Measurements from ENCODE around the gene MCM7.

MCM7 gene

GRCh38 chr7:100065452-100066186 is 35.6 kb downstream of the MCM7 start:
- FAIRE-seq = no peak

DNA sequence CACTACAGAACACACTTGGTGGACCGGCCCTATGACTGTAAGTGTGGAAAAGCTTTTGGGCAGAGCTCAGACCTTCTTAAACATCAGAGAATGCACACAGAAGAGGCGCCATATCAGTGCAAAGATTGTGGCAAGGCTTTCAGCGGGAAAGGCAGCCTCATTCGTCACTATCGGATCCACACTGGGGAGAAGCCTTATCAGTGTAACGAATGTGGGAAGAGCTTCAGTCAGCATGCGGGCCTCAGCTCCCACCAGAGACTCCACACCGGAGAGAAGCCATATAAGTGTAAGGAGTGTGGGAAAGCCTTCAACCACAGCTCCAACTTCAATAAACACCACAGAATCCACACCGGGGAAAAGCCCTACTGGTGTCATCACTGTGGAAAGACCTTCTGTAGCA is 37.0 kb downstream of the MCM7 start:
- FAIRE-seq = no peak

DNA sequence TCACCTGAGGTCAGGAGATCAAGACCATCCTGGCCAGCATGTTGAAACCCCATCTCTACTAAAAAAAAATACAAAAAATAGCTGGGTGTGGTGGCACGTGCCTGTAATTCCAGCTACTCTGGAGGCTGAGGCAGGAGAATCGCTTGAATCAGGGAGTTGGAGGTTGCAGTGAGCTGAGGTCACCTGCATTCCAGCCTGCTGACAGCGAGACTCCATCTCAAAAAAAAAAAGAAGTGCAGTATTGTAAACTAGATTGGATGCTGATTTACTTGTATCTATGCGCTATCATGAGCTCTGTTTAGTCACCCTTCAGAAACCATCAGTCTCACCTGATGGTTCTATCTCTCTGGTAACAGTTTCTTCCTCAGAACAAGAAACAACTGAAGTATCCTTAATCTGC is 37.8 kb downstream of the MCM7 start:
- no peak for FAIRE-seq

DNA sequence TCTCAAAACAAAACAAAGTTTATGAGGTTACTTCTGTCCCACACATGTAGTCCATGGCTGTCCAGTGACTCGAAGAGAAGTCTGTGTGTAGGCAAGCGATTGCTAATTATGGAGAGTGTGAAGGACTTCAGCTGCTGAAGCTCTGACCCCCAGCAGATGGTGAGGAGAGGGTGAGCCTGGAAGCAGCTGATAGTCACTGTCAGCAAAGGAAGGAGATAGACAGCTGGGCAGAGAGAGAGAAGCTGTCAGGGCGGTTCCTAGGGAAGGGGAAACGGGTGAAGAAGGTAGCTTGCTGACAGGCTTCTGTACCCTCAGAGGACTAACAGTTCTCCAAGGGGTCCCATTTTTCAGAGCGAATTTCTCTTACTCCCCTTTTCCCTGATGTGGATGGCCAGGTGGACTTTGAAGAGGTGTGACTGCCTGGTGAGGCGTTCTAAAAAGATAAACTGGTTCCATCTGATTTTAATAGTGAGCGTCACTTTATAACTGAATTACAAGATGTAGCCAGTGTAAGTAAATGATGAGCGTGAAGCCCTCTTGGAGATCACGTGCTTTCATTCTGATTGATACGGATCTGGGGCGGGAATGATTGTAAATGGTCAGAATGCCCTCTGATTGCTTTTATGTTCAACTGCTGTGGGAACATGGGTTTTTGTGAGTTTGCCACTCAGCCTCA is 39.5 kb downstream of the MCM7 start:
- FAIRE-seq = no peak

DNA sequence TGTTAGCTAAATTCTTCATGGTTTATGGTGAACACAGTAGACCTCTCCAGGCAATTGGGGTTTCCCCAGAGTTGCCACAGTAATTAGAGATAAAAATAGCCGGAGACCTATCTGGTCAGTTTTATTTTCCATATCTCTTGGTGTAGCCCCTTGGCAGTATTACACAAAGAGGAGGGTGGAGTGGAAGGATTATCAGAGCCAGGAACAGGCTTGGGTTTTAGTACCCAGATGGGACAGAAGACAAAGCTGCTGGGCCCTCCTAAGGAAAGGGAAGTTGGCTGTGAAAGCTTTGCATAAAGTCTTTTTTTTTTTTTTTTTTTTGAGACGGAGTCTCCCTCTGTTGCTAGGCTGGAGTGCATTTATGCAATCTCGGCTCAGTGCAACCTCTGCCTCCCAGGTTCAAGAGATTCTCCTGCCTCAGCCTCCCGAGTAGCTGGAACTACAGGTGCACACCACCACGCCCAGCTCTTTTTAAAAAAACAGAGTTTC is 41.9 kb downstream of the MCM7 start:
- no peak for FAIRE-seq

DNA sequence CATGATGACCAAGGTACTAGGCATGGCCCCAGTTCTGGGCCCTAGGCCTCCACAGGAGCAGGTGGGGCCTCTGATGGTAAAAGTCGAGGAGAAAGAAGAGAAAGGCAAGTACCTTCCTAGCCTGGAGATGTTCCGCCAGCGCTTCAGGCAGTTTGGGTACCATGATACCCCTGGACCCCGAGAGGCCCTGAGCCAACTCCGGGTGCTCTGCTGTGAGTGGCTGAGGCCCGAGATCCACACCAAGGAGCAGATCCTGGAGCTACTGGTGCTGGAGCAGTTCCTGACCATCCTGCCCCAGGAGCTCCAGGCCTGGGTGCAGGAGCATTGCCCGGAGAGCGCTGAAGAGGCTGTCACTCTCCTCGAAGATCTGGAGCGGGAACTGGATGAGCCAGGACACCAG is 44.2 kb downstream of the MCM7 start:
- FAIRE-seq = no peak

- no peak for FAIRE-seq
Measured at GRCh38 chr7:100053215-100053614, 48.0 kb downstream of the MCM7 start.

DNA sequence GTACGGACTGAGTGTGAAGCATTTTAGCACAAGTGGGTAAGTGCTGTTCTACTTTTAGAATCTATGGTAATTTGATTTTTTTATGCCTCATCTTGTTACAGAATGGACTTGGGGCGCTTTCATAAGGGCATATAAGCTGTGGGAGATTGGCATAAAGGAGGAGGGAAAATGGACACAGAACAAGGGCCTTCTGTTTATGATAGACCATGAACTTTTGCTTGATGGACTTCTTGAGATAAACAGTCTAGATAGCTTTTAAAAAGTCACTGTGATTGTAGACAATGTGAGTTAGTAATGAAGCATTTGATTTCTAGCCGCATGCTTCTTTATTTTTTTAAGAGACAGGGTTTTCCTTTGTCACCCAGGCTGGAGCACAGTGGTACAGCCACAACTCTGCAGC is 49.6 kb downstream of the MCM7 start:
- FAIRE-seq = no peak

DNA sequence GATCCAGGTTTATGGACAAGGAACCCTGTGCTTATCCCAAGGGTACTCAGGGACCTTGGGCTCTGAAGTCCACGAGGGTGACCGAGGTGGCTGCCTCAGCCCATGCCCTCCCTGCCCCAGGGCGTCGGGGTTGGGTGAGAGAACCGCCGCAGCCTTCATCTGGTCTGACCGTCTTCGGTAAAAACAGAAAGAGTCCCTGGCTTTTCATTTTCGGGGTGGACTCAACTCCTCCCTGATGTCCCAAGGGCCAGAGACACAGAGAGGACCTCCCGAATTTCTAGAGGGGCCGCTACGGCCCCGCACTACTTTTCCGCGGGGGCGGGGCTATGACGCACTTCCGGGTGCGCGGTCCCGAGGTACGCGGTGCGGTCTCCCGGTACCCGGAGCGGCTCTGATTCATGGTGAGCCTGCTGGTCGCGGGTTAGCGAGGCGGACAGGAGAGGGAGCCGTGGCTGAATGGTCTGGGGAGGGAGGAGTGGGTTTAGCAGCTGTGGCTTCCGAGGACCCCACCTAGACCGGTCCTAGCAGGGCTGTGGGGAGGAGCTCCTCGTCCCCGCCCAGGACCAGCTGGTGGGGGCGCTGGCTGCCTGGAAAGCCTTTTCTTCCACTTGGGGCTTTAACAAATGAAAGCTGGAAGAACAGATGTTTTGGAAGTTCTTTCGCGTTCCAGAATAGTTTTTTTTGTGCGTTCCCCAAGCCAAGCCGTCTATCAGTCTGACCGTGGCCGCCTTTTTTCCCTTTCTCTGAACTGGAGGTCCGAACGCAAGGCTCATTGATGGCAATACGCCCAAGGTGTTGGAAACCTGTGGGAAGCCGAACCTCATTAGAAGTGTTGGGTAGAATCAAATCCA is 51.5 kb downstream of the MCM7 start, which contains the start of gene ZSCAN21:
Gene ZSCAN21, plus strand, starts transcription at position 334 of the 851 bp plus-strand sequence. CDS start 7,233 bp downstream, outside the sequence.
- no peak for FAIRE-seq

GRCh38 chr7:100048680-100049079 is 52.5 kb downstream of the MCM7 start:
- FAIRE-seq = no peak

- FAIRE-seq = no peak
Measured at GRCh38 chr7:100044718-100045117, 56.5 kb downstream of the MCM7 start.

Data from G401.6 (cell line).